GM08714 (cell line): ENCODE data around the gene KRTAP12-3.

ENCODE experiments used
- H3K4me3 ChIP-seq: fragments of 200-500 bp; sonication (Bioruptor generic); 2 replicates; pipeline ENCODE4 v1.5.1; 2014; ENCODE audit warnings: mild to moderate bottlenecking, low read length, inconsistent platforms
- ZNF274 ChIP-seq: IDR thresholded peaks from 2 replicates; pipeline ENCODE4 v1.6.1; 2012; ENCODE audit warnings: mild to moderate bottlenecking, low read depth, low read length

KRTAP12-3 gene

DNA sequence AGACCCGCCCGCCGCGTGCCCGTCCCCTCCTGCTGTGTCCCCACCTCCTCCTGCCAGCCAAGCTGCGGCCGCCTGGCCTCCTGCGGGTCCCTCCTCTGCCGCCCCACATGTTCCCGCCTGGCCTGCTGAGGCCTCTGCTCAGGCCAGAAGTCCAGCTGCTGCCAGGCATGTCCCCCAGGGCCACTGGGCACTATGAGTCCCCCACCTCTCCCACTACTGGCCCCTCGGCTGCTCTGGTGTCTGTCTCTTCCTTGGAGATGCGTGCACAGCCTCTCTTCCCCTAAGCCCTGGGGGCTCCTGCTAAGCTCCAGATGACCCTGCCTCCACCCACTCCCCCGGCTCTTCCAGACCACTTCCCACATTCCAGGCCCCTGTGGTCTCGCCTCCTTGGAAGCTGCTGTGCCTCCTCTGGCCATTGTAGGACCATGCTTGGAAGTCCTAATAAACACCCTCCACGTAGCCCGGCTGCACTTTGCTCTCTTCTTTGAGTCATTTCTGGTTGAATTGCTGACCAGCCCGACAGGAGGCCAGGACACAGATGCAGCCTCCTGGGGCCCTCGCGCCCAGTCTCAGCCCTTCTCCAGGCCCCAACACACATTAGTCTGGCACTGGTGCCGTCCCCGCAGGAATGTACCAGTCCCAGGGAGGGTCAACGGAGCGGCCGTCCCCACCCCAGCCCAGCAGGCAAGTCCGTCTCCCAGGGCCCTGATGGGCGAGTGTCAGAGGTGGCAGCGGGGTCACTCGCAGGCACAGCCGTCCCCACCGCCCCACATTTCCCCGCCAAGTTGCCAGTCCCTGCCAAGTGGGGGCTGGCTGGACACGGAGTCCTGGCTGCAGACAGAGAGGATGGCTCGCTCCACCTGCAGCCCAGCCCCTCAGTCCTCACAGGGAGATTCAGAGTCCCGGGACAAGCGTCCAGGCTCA lies 40.3 kb downstream of the KRTAP12-3 start:
- no peak for TF ChIP-seq ZNF274
- no peak overlapping the region for H3K4me3 ChIP-seq

DNA sequence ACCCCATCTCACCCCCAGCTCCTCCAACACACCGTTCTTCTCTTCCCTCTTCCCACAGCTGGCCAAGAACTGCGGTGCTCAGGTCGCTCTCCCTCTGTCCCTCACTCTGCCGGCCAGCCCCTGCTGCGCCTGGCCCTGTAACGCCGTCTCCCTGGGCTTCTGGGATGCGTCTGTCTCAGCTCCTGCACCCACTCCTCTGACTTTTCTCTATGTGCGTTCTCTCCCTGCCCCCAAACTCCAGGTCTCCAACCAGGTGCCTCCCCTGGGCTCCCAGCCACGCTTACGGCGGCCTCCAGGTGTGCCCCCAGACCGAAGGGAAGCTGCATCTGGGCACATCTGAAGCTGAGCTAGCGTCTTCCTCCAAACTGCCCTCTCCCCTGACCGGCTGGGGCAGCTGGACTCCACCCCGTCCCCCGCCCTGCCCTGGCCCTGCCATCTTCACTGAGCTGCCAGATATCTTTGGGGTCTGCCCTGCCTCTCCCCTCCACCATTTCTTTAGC lies 41.8 kb downstream of the KRTAP12-3 start:
- no peak overlapping the region for H3K4me3 ChIP-seq
- no peak for TF ChIP-seq ZNF274

DNA sequence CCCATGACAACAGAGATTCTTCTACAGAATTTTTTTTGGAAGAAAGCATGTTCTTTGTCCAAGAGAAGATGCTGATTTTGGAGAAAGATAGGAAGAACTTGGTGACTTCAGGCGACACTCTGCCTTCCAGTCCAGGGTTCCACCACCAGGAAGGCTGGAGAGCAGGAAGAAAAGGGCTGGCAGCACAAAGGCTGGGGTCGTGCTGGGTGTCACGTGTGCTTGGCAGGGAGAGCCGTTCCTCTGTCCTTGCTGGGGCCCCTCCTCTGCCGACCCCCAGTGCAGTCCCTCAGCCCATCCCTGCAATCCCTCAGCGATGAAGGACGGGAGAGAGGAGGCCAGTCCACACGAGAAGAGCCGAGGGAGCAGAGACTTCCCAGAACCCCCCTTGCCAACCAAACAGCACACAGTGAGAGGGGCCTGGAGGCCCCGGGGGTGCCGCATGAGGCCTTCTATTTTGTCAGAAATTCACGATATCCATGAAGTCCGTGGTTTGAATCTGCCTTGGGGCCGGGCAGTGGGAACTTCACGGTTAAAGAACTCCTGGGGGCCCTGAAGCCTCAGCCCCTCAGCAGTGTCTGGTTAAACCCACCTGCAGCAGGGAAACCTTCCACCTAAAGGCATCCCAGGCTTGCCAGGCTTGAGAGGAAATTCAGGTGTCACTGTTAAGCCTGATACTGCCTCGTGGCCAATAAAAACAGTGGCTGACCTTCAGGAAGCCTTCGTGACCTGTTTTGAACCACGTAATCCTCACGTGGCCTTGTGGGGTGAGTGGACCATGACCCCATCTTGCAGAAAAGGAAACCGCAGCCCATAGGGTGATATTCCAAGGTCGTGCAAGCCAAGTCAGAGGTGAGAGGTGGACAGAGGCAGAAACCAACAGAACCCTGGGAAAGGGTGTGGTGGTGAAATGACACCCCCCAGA lies 42.6 kb downstream of the KRTAP12-3 start:
- no peak overlapping the region for H3K4me3 ChIP-seq
- no peak for TF ChIP-seq ZNF274

DNA sequence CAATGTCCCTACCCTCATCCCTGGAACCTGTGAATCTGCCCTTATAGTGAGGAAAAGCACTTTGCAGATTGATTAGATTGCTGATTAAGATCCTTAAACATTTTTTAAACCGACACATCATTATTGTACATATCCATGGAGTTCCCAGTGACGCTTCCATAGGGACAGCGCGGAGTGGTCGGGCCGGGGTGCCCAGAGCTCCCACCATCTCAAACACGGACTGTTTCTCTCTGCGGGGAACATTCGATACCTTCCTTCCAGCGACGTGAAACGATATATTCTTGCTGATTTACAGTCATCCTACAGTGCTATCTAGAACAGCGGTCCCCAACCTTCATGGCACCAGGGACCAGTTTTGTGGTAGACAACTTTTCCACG lies 43.3 kb downstream of the KRTAP12-3 start:
- H3K4me3 ChIP-seq, result no peak overlapping the region
- no peak for TF ChIP-seq ZNF274

DNA sequence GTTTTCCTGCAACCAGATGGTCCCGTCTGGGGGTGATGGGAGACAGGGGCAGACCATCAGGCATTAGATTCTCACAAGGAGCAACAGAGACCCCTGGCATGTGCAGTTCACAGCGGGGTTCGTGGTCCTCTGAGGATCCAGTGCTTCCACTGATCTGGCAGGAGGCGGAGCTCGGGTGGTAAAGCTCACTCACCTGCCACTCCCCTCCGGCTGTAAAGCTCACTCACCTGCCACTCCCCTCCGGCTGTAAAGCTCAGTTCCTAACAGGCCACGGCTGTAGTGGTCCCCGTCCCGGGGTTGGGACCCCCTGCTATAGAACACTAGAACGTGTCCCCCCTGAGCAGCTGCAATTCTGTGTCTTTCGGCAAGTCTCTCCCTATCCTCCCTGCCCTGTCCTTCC lies 43.8 kb downstream of the KRTAP12-3 start:
- no peak for TF ChIP-seq ZNF274
- no peak overlapping the region for H3K4me3 ChIP-seq

DNA sequence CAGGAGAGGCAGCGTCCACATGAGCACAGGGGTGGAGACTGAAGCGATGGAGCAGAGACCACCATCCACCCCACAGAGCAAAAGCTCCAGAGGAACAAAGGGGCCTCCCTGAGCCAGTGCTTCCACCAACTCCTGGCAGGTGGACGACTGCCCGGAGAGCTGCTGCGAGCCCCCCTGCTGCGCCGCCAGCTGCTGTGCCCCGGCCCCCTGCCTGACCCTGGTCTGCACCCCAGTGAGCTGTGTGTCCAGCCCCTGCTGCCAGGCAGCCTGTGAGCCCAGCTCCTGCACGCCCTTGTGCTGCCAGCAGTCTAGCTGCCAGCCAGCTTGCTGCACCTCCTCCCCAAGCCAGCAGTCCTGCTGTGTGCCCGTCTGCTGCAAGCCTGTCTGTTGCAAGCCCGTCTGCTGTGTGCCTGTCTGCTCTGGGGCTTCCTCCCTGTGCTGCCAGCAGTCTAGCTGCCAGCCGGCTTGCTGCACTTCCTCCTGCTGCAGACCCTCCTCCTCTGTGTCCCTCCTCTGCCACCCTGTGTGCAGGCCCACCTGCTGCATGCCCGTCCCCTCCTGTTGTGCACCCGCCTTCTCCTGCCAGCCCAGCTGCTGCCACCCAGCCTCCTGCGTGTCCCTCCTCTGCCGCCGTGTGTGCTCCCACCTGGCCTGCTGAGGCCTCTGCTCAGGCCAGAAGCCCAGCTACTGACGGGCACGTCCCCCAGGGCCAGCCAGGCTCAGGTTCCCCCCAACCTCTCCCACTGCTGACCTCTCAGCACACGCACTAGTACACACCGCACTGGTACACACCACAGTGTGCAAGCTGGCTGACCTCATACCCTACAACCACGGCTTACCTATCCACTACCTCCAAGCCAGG lies 44.6 kb downstream of the KRTAP12-3 start:
- TF ChIP-seq ZNF274, result no peak
- no peak overlapping the region for H3K4me3 ChIP-seq

DNA sequence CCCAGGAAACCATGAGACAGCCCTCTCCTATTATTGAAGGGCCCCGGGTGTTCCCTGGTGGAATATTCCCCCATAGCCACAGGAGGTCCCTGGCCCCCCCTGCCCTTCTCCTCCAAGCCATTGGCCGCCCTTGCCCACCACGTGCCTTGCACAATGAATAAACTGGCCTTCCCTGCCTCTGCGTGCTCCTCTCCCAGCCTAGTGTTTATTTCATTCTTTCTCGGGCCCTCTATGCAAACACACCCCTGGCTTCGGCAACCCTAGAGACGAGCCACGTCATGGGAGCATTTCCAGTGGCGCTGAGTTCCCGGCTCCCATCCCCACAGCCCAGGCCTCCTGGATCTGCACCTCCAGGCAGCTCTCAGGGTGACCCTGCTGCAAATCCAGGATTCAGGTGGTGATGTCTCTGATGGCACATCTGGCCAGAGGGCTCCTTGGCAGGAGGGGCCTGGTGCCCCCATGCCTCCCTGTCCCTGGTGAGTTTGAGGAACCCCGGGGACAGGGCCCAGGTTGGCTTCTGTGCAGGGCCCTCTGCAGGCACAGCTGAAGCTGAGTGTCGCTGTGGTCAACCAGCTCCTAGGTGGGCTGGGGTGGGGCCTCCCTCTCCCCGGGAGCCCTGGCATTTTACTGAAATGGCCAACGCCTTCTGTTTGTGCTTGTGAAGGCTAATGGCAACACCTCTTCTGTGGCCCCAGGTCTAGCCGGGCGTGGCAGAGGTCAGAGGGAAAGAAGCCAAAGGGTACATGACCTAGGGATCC lies 45.4 kb downstream of the KRTAP12-3 start:
- no peak for TF ChIP-seq ZNF274
- no peak overlapping the region for H3K4me3 ChIP-seq

DNA sequence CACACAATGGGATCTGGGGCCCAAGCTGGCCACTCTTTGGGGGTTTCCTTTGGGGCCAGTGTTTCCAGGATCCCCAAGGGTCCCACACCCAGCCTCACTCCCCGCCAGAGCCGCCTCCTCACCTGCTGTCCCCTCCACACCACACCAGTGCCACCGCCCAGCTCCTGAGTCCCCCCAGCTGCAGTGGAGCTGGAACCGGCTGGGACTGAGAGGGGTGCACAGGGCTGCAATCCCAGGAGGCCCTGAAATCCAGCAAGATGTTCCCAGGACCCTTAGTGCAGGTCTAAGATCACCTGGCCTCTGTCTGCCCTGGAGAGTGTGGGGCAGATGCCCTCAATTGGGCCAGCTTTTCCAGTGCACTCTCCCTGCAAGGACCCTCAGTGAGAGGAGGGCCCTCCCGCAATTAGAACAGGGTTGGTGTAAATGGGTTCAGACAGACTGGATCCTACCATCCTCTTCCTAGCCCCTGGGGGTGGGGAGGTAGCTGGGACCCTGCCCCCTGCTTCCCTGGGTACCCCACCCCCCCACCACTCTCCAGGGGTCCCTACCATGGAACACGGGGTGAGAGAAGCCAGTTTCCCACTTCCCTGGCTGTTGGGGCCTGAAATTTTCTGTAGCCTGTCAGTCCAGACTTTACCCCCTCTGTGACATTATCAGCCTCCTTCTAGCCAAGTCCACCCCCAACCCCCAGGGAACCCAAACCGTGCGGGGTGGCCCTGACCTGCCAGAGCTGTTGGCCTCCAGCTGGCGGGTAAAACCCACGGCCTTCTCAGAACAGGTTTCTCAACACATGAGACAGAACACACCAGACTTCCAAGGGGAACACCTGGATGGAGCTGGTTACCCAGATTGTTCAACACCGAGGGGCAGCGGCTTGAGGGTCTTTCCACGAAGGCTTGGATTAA lies 46.3 kb downstream of the KRTAP12-3 start:
- no peak overlapping the region for H3K4me3 ChIP-seq
- no peak for TF ChIP-seq ZNF274

DNA sequence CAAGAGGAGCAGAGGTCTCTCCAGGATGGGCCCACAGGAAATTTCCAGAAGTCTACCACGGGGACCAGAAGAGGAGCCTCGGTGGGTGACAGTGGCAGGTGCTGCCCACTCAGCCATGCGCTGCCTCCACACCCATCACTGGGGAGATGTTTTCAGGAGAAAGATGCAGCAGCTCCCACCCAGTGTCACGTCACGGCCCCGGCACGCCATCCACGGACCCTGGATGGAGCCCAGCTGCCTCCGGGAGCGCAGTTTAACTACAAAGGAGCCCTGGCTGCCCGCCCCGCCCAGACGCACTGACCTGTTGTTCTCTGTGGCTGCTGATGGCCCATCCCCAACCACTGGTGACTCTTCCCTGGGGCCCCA lies 46.9 kb downstream of the KRTAP12-3 start:
- no peak for TF ChIP-seq ZNF274
- no peak overlapping the region for H3K4me3 ChIP-seq

DNA sequence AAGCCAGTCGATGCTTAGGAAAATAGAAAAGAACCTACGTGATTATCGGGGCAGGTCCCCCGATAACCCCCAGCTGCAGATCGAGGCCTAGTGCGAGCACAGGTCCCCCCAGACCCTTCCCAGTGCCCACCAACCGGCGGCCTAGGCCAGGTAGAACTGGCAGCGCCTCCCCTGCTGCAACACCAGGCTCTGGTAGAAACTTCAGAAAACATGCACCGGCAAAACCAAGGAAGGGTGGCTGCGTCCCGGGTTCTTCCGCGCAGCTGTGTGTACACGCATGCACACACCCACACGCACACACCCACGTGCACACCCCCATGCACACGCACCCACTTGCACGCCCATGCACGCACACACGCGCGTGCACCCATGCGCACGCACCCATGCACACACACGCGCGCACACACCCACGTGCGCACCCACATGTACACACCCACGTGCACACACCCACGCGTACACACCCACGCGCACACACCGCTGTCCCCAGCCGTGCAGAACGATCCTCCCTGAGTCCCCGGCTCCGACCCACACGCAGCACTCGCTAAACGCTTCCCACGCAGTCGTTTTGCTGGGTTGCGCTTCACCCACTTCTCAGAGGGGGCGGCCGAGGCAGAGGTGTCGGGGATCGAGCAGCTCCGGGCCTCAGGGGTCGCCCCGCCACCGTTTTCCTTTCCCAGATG lies 48.4 kb downstream of the KRTAP12-3 start:
- no peak for TF ChIP-seq ZNF274
- no peak overlapping the region for H3K4me3 ChIP-seq

DNA sequence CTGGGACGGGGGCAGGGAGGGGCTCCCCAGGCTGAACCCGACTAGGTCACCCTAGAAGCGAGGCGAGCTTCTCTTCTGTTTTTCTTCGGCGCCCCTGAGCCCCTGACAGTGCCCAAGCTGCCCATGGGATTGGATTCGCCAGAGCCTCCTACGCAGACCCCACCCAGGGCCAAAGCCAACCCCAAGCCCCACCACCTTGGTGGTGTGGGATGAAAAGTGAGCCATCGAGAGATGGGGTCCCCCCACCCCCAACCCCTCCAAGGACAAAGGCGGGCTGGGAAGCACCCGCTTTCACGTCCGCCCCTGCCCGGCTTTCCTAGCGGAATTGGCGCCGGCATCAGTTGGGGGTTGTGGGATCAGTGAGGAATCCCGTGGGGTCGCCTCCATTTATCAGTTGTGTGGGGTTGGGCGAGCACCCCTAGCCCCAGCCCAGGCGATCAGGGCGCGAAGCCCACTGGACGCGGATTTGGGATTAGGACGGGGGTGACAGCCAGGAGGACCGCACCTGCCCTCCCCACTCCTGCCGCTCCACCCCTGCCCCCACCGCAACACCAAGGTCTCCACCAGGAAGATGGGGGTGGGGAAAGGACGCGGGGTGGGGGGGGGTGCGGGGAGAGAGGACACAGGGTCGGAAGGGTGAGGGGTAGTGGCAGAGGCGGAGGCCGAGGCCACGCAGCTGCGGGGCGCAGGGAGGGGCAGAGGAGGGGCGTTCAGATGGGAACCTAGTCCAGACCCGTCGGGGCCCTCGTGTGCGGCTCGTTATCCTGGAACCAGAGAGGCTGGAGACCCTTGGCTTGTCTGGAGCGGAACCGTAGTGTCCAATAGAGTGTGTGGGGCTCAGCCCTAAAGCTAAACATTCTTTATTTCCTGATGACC lies 49.2 kb downstream of the KRTAP12-3 start:
- no peak overlapping the region for H3K4me3 ChIP-seq
- TF ChIP-seq ZNF274, result no peak
